Endothelial cell (in vitro differentiated cells): ENCODE measurements around the gene SYNDIG1. TPM values are rescaled to one million over a fixed set of nuclear protein-coding genes. Genes with fewer than 3 reads are reported as not detected.

Experiments used
- DNase-seq: peaks from one replicate; pipeline ENCODE4 v3.0.0; 2021; ENCODE audit warnings: low spot score
- H3K27ac Mint-ChIP-seq: one replicate; pipeline ENCODE4 v1.8.0; 2021; ENCODE audit warnings: mixed read lengths, inconsistent platforms; ENCODE audit not compliant: unreplicated experiment
- H3K27me3 Mint-ChIP-seq: one replicate; pipeline ENCODE4 v1.8.0; 2021; ENCODE audit warnings: mild to moderate bottlenecking, moderate library complexity, mixed read lengths, inconsistent platforms; ENCODE audit not compliant: unreplicated experiment
- H3K36me3 Mint-ChIP-seq: one replicate; pipeline ENCODE4 v1.8.0; 2021; ENCODE audit warnings: mild to moderate bottlenecking, low read depth, mixed read lengths, inconsistent platforms; ENCODE audit not compliant: unreplicated experiment
- H3K4me1 Mint-ChIP-seq: one replicate; pipeline ENCODE4 v1.8.0; 2021; ENCODE audit warnings: mild to moderate bottlenecking, mixed read lengths, inconsistent platforms; ENCODE audit not compliant: unreplicated experiment
- H3K4me3 Mint-ChIP-seq: one replicate; pipeline ENCODE4 v1.8.0; 2021; ENCODE audit warnings: mild to moderate bottlenecking, mixed read lengths, inconsistent platforms; ENCODE audit not compliant: unreplicated experiment
- H3K9me3 Mint-ChIP-seq: one replicate; pipeline ENCODE4 v1.8.0; 2021; ENCODE audit warnings: mixed read lengths, inconsistent platforms; ENCODE audit not compliant: unreplicated experiment
- total RNA-seq: library from RNA; stranded (reverse); fragmentation: NEBNext Ultra II Directional; extraction: Animal tissue kit (Norgen Biotek cat#: 25700); gene quantifications from one replicate; pipeline ENCODE4 v1.2.1, GENCODE V29; 2021; ENCODE audit not compliant: unreplicated experiment
- TF ChIP-seq, protein P1 (sequence below): fragments of 200-600 bp; sonication (generic); IDR thresholded peaks from one replicate; pipeline ENCODE4 v1.5.0; 2021; ENCODE audit warnings: antibody characterized with exemption; ENCODE audit not compliant: unreplicated experiment

Gene SYNDIG1
- total RNA-seq, 1 donor from 2014 or later = 8.1 TPM

DNA sequence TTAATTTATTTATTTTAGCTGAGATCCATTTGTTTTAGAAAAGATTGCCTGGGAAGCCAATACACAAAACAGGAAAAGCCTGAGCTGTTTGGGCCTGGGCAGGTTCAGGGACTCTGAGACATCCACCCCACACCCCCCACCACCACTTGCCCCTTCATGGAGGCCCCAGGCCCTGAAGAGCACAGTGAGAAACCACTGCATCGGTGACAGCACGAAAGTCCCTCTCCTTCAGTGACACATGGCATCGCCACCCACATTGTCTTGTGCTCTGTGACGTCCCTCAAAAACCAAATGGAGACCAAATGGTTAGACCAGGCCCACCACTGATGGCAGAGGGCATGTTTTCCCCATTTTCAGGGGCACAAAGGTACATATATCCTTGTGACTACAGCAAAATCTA is 106.4 kb downstream of the SYNDIG1 start:
- H3K4me3 Mint-ChIP-seq = no peak overlapping the region
- no peaks in the 10 kb centered on the region for H3K4me1 Mint-ChIP-seq
- no peak overlapping the region for H3K27ac Mint-ChIP-seq
- peaks cover 1% of the 10 kb centered on the region for H3K27me3 Mint-ChIP-seq
- TF ChIP-seq, protein P1, sequence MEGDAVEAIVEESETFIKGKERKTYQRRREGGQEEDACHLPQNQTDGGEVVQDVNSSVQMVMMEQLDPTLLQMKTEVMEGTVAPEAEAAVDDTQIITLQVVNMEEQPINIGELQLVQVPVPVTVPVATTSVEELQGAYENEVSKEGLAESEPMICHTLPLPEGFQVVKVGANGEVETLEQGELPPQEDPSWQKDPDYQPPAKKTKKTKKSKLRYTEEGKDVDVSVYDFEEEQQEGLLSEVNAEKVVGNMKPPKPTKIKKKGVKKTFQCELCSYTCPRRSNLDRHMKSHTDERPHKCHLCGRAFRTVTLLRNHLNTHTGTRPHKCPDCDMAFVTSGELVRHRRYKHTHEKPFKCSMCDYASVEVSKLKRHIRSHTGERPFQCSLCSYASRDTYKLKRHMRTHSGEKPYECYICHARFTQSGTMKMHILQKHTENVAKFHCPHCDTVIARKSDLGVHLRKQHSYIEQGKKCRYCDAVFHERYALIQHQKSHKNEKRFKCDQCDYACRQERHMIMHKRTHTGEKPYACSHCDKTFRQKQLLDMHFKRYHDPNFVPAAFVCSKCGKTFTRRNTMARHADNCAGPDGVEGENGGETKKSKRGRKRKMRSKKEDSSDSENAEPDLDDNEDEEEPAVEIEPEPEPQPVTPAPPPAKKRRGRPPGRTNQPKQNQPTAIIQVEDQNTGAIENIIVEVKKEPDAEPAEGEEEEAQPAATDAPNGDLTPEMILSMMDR = no peak
- no peak for DNase-seq
- H3K9me3 Mint-ChIP-seq = no peaks in the 10 kb centered on the region
- H3K36me3 Mint-ChIP-seq = no peaks in the 10 kb centered on the region

DNA sequence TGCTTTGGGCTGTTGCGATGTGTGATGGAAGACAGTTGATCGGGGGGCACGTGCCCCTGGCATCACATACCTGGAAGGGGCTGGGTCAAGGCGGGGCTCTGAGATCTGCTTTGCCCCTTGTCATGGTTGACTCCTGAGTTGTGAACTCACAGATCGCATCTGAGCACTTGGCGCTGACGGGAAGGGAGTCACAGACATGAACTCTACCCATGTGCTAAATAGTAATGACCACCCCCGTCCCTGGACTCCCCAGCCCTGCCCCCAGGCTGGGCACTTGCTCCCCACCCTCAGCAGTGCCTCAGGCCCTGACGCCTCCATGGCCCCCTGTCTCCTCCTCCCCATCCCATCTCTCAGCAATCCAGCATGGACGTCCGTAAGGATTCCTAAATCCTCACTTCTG is 107.0 kb downstream of the SYNDIG1 start:
- Mint-ChIP-seq H3K9me3 (no peaks in the 10 kb centered on the region), H3K4me3 (no peak overlapping the region), H3K27me3 (peaks cover 1% of the 10 kb centered on the region), H3K27ac (no peak overlapping the region), H3K4me1 (no peaks in the 10 kb centered on the region), H3K36me3 (no peaks in the 10 kb centered on the region)
- no peak for DNase-seq
- TF ChIP-seq, protein P1 = no peak

DNA sequence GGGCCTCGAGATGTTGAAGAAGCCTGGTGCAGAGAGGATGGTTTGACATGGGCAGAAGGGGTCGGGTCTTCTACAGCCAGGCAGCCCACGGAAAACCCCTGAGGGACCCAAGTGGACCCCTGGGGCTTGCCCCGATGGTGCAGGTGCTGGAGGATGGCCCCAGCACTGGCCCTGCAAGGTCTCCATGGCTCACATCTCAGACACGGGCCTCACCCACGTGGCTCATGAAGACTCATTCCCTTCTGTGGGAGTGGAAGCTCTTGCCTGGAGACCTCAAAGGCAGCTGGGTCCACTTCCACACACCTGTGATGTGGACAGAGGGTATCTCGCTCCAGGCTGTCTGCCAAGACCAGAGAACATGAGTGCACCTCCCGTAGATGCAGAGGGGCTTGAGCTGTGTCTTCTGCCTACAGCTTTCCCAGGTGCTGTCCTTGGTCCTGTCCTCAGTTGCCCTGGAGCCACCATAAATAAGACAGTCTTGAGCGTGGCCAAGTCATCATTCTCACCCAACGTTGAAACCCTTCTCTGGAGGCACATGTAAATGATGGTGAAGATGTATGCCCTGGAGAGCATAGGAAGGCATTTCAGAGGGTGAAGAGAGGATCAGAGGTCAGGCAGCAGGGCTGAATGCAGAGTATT is 108.0 kb downstream of the SYNDIG1 start:
- H3K36me3 Mint-ChIP-seq = no peaks in the 10 kb centered on the region

DNA sequence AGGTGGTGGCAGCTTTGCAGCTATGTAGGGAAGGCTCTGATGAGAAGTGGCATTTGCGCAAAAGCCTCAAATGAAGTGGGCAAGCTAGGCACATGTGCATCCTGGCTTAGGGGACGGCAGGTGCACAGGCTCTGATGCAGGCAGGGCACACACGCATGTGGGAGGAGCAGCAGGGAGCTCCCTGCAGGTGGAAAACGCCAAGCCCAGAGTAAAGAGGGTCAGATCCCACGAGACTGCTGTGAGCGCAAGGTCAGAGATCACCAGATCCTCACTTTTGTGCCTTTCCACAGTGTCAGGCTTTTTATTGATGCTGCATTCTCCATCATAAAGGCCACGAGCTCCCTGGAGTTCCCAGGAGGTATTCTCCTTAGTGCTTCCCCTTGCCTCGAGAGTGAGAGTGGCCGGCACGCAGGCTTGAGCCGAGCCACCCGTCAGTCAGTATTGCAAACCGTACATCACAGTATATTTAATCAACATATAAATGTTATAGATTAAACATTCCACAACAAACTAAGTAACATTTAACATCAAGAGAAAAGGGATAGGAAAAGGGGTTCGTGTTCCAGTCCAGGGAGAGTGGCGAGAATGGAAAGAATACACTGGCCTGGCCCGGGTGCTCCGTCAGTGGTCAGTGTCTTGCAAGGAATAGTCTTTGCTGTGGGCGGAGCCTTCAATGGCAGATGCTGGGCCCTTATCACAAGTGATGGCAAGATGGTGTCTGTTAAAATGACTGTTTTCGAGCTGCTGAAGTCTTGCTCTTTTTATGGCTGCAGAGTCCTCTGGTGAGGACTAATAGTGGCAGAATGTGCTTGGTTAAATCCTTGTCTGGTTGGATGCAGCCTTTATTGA is 109.4 kb downstream of the SYNDIG1 start:
- no peaks in the 10 kb centered on the region for H3K27me3 Mint-ChIP-seq
- H3K27ac Mint-ChIP-seq = no peak overlapping the region
- TF ChIP-seq, protein P1 = no peak
- H3K4me1 Mint-ChIP-seq = peaks cover 3% of the 10 kb centered on the region
- H3K9me3 Mint-ChIP-seq = no peaks in the 10 kb centered on the region
- no peak overlapping the region for H3K4me3 Mint-ChIP-seq
- no peak for DNase-seq
- H3K36me3 Mint-ChIP-seq = no peaks in the 10 kb centered on the region

More for the DNA sequence above, 108.0 kb downstream of the SYNDIG1 start:
- TF ChIP-seq, protein P1 = no peak
- H3K27ac Mint-ChIP-seq = no peak overlapping the region
- no peaks in the 10 kb centered on the region for H3K9me3 Mint-ChIP-seq
- H3K4me1 Mint-ChIP-seq = peaks cover 2% of the 10 kb centered on the region
- DNase-seq = no peak
- peaks cover 1% of the 10 kb centered on the region for H3K27me3 Mint-ChIP-seq
- H3K4me3 Mint-ChIP-seq = no peak overlapping the region

DNA sequence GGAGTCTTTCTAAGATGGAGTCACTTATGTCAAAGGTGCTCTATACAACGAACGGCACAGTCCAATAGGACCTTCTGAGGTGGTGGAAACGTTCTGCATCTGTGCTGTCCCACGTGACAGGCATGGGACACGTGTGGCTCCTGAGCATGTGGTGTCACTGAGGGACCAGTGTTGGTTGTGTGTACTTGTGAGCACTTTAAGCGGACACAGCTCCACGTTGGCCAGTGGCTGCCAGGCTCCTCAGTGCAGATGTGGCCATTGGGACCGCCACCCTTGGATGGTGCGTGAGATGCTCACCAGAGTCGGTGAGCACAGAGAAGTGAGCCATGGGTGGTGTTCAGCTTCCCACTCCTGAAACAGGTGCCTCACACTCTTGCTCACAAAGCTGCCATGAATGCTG is 110.0 kb downstream of the SYNDIG1 start:
- Mint-ChIP-seq H3K27ac (no peak overlapping the region), H3K4me1 (peaks cover 3% of the 10 kb centered on the region), H3K4me3 (no peak overlapping the region), H3K36me3 (no peaks in the 10 kb centered on the region), H3K9me3 (no peaks in the 10 kb centered on the region), H3K27me3 (no peaks in the 10 kb centered on the region)
- no peak for DNase-seq
- TF ChIP-seq, protein P1 = no peak
